ENCODE data around the gene CDR2.

Gene CDR2

DNA sequence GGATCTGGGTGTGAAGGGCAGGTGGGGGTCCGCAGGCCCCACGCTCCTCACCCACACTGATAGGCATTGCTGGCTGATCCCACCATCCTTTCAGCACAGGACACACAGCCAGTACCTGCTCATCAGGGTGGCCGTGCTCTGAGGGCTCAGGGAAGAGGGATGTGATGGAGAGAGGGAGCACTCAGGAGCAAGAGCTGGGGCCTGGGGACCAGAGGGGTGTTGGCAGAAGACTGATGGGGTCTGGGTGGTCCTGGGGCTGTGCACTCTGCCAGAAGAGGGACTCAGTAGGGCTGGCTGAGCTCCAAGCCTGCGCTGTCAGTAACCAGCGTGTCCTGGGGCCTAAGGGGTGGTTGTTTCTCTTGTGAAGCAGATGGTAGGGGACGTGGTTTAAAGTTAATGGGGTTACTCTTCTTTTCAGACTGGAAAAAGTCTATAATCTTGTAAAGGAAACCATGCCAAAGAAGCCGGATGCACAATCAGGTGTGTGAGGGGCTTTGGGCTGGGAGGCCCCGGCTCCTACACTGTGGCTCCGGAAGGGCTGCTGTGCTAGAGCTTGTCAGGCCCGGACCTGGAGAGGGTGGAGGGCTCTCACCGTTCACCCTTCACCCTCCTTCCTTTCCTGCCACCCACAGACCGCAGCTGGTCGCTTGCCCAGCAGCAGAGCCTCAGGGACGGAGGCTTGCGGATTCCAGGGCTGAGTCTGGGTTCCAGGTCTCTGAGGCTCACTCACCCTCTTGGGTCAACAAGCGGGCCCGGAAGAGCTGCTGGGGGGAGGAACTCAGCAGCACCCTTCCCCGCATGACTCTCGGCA is 49.4 kb downstream of the CDR2 start:
- DNase-seq (ENCODE audit: low read depth) = no peak

DNA sequence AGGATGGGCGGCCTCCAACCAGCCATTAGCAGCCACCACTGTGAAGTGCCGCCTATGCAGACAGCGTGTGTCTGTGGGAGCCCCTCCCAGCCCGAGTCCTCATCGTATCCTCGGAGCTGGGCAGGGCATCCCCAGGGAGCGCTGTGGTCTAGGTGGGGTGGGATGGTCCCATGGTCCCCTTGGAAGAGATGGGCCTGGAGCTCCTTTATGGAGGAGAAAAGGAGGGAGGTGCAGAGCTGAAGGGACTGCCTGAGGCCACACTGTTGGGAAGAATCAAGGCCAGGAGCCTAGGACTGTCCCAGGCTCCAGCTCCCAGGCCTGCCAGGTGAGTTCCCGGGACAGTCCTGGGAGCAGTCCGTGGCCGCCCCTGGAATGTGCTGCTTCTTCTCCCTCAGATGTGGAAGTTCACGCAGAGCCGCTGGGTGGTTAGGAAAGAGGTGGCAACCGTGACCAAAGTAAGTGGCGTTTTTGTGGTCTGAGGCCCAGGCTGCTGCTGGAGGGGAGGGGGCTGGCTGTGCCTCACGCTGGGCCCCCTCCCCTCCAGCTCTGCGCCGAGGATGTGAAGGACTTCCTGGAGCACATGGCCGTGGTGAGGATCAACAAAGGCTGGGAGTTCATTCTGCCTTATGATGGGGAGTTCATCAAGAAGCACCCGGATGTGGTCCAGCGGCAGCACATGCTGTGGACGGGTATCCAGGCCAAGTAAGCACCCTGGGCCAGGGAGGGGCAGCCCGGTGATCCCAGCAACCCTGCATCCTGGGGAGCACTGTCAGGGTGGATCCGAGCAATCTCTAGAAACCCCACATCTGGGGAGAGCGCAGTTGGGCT is 50.2 kb downstream of the CDR2 start:
- no peak for DNase-seq (ENCODE audit: low read depth)

DNA sequence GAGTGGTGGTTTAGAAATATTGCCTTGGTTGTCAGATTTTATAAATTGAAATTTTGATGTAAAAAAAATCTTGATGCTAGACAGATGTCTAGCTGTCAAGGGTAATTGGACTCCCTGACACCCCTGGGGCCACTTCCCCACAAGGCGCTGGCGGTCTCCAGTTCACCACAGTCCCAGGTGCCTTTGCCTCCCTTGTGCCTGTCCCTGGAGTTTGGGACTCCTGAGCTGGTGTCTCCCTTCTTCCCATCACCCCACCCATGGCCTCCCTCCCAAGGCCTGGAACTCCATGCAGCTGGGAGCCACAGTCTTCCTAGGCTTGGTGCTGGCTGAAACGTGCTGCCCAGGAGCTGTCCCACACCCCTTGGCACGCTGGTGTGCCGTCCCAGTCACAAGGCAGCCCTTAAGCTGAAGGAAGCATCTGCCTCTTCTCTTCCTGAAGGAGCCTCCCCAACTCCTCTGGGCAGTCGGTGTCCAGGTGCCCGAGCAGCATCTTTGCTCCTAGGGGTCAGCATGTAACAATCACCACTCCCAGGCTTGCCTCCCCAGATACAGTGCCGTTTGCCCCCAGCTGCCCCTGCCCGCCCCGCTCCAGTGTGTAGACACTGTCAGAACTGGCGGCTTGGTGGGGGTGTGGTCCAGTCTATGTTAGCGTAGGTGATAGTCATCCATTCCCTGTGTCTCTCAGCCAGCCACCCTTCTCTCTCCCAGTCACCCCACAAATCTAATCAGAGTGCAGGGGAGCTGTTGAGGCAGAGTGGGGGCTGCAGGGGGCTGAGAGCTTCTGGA is 51.1 kb downstream of the CDR2 start:
- DNase-seq (ENCODE audit: low read depth) = no peak

DNA sequence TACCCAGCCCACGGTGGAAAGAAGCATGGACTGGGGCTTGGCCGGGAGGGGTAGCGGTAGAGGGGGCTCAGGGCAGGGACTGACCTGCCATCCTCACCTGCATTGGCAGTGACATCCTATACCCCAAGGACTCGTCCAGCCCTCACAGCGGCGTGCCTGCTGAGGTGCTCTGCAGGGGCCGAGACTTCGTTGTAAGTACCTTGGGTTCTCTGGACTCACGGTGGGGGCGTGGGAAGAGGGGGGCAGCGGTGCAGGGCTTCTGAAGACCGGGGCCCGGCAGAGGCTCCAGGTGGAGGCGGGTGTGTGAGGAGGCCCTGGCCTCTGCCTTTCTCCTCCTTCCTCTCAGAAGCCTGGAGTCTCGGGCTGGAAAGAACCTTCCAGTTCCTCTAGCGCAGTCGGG is 51.7 kb downstream of the CDR2 start:
- DNase-seq (ENCODE audit: low read depth) = no peak

DNA sequence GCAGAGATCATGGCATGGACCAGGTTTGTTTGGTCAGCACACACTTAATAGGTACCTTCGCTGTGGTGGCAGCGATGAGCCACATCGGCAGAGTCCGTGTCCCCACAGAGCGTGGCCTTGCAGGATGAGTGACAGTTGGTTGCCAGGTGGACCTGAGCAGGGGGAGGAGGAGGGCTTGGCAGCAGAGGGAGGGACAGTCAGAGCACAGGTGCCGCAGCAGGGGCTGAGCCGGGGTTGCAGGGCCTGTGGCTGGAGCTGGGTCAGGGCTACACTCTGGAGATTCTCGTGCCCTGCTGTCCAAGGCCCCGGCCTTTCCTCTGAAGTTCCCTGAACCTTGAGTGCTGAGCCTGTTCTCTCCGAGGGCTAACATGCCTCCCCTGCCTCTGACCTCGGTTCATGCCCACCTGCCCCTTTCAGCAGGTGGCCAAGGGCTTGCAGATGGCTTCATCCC is 52.4 kb downstream of the CDR2 start:
- no peak for DNase-seq (ENCODE audit: low read depth)

DNA sequence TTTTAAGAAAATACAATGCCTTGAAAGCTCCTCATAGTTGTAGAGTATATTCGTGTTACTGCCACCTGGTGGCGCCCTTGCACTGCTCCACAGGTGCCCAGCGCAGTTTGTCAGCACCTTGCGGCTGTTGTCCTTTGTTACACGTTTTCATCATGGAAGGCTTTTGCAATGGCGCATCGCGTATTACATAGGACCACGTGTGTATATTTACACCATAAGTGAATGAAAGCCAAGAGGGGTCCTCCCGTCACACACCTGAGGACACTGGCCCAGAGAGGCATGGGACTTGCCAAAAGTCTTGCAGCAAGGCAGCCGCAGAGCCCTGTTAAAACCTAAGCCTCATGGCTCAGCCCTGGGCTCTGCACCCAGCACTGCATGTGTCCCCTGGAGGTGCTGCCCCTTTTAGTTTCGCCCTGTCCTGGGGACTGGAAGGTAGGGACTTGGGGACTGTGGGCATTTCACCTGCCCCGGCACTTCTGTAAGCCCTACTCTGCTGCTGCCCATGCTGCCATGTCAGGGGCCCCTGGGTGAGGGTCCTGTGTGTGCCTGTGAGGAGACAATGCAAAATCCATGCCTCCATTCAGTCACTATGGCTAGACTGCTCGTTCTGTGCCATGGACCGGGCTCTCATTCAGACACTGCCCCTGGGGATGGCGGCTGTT is 52.9 kb downstream of the CDR2 start:
- DNase-seq (ENCODE audit: low read depth) = peak; percentile 39

DNA sequence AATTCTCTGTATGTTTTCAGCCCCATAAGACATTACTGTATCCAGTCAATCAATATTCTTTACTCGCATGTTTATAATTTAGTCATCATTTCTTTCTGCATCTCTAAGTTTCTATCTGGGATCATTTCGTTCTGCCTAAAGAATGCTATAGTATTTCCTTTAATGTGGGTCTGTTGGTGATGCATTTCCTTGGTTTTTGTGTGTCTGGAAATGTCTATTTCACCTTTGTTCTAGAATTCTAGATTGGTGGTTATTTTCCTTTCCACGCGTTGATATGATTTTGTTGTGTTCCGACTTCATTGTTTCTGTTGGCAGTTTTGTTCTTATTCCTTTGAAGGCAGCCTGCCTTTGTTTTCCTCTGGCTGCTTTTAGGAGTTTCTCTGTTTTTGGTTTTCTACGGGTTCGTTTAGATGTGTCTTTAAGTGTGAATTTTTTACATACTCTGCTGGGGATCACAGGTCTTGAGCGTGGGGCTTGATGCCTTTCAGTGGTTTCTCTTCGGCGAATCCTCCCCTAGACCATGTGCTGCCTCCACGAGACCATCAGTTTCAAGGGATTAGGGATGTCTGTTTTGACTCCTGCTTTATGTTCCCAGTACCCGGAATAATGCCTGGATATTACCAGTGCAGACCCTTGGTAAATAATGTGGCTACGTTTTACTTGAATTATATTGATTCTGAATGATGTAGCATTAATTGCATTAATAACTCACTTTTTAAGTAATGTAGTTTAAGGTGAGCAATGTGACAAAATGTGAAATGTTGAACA is 53.7 kb downstream of the CDR2 start:
- no peak for DNase-seq (ENCODE audit: low read depth)

DNA sequence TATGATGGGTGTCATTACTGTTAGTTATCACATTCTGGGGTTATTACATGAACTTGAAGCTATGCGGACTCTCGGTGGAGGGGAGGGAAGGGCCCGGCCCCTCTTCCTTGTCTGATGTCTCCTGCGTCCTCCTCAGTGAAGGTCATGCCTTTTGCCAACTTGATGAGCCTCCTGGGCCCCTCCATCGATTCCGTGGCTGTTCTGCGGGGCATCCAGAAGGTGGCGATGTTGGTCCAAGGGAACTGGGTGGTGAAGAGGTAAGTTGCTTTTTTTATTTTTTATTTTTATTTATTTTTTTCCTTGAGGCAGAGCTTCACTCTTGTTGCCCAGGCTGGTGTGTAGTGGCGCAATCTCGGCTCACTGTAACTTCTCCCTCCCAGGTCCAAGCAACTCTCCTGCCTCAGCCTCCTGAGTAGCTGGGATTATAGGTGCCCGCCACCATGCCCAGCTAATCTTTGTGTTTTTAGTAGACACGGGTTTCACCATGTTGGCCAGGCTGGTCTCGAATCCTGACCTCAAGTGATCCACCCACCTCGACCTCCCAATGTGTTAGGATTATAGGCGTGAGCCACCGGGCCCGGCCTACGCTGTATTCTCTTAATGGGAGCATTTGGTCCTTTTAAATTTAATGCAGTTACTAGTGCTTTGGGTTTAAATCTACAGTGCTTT is 55.6 kb downstream of the CDR2 start:
- peak; percentile 20 for DNase-seq (ENCODE audit: low read depth)

DNA sequence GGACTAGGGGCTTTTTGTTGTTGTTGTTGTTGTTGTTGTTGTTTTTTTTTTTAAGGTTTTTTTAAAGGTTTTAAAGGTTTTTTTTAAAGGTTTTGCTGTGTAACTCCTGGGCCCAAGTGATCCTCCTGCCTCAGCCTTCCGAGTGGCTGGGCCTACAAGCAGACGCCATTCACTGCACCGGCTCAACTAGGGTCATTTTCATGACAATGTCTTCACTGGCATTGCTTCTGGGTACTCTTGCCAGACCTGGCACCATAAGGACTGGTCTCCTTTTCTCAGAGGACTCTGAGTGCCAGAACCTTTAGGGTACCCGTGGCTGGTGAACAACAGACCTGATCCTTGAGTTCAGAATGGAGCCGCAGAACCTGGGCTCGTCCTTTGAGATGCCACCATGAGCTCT is 56.8 kb downstream of the CDR2 start:
- no peak for DNase-seq (ENCODE audit: low read depth)

DNA sequence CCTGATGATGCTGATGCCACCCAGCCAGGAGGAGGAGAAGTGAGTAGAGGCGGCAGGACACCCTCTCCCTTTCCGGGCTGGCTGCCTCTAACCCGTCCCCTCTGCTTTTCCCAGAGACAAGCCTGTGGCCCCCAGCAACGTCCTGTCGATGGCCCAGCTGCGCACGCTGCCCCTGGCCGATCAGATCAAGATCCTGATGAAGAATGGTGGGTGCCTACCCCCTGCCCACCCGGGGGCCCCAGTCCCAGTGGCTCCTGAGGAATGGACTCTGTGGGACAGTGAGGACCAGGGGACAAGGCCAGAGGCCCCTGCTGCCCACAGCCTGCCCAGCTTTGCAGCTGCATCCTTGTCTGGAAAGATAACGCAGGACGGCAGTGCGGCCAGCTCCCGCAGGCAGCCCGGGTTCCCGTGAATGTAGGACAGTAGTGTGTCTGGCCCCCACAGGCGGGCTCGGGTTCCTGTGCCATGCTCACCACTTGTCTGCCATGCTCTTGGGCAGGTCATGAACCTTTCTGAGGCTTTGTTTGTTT is 57.4 kb downstream of the CDR2 start:
- no peak for DNase-seq (ENCODE audit: low read depth)

DNA sequence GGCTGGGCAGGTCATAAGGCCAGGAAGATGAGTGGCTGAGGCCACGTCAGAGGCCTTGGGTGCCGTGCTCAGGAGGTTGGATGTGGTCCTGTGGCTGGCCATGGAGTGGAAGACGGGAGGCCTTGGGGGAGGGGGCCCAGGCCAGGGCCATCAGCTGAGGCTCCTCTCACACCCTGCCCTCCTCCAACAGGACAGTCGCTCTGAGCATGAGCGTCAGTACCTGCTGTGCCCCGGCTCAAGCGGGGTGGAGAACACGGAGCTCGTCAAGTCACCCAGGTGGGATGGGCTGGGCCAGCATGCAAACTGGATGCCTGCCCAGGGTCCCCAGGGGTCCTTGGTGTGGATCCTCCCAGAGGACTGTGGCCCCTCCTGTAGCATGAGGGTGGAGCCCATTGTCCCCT is 58.0 kb downstream of the CDR2 start:
- no peak for DNase-seq (ENCODE audit: low read depth)

DNA sequence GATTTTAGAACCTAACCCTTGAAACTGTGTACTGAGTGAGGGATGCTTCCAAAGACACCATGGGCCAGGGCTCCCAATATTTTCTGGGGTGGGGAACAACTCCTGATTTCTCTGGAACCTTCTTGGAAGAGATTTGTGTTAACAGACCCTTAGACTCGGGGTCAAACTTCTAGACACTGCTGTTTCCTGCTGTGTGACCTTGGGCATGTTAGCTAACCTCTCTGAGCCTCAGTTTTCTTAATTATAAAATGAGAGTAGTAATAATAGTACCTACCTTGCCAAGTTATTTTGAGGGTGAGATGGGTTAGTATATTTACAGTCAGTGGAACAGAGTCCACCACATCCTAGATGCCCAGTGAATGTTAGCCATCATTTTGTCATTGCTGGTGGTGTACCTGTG is 58.4 kb downstream of the CDR2 start:
- DNase-seq (ENCODE audit: low read depth) = no peak

DNA sequence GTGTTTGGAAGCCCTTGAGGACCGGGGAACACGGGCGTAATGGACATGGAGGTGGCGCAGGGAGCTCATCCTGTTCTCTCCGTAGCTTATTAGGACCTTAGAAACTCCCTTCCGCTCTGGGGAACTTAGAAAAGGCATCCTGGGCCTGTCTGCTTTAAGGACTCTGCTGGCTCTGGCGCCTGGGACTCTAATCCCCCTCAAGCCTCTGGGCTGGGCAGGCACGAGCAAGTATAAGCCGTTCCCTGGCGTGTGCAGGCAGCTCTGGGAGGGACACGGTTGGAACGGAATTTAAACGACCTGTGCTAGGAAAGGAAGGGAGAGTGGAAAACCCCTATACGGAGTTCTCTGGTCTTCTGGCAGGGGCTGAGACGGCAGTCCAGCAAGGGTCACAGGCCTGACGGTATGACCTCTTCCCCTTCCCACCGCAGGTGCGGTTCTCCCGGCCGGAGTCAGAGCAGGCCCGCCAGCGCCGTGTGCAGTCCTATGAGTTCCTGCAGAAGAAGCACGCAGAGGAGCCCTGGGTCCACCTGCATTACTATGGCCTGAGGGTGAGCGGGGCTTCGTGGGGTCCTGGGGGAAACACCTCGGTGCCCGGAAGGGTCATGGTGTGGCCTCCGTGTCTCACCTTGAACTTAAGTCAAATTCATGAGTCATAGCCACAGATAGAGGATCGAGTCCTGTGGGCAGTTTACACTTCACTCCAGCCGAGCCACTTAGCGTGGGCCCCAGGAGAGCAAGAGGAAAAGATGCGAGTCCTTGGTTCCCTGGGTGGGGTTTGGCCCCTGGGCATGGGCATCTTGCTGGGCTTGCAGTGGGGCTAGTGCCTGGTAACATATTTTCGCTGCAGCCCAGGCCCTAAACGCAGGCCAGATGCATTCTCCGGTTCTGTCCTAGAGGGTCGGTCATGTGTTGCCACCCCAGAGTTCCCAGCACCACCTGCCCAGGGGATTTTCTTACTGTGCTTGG is 59.5 kb downstream of the CDR2 start:
- DNase-seq (ENCODE audit: low read depth) = no peak

DNA sequence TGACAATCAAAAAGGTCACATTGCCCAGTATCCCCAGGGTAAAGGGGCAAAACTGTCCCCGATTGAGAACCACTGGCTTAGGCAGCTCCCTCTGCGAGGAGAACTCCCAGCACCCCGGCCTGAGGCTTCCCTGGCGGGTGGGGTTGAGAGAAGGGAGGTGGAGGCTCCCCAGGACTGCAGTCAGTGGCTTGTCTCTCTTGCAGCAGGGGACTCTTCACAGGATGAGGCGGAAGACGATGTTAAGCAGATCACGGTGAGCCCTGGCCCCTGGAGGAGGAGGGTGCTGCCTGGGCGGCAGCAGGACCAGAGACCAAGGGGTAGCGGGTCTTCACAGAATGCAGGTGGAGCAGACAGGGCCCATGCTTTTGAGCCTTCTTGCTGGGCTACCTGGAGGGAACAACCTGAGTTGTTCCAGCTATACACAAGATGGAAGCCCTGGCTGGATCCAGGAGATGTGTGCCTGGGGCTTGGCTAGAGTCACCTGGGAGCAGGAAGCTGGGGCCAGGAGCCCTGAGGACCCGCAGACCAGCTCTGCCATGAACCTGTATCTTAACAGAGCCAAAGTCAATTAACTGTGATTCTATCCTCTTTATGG is 60.4 kb downstream of the CDR2 start:
- no peak for DNase-seq (ENCODE audit: low read depth)

DNA sequence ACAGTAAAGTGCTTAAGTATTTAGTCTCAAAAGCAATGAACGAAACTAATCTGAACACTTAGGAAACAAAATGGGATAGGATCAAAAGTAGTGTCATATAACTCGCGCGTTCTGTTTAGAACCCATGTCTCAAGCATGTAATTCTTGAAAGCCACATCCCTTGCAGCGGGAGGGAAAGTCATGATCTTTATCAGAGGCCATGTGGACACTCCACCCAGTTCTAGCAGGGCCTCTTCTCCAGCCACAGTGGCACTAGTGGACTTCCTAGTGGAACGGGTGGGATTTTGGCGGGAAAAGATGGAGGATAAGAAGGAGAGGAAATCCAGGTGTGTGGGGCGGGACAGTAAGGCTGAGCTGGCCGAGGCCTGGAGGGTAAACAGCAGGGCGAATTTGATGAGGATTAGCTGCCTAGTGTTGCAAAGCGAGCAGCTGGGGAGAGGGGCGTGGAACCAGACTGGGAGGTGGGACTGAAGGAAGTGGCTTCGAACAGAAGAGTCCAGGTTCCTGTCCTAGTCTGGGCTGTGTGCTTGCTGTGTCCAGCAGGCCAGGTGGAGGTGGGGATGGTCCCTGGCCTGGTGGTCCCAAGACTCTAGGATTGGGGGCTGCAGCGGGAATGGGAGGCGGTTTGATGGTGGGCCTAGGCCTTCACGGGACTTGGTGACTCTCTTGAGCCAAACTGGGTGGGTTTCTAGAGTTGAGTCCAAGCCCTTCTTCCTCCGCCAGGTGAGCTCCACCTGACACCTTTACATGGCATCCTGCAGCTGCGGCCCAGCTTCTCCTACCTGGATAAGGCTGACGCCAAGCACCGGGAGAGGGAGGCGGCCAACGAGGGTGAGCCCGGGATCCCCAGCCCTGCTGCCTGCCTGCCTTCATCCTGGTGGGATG is 61.3 kb downstream of the CDR2 start:
- no peak for DNase-seq (ENCODE audit: low read depth)

DNA sequence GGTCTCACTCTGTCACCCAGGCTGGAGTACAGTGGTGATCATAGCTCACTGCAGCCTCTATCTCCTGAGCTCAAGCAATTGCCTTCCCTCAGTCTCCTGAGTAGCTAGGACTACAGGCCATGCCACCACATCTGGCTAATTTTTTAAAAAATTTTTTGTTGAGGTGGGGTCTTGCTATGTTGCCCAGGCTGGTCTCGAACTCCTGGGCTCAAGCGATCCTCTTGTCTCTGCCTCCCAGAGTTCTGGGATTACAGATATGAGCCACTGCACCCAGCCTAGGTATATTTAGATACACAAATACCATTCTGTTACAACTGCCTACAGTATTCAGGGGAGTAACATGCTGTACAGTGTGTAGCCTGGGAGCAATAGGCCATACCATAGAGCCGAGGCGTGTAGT is 62.9 kb downstream of the CDR2 start:
- DNase-seq (ENCODE audit: low read depth) = no peak

DNA sequence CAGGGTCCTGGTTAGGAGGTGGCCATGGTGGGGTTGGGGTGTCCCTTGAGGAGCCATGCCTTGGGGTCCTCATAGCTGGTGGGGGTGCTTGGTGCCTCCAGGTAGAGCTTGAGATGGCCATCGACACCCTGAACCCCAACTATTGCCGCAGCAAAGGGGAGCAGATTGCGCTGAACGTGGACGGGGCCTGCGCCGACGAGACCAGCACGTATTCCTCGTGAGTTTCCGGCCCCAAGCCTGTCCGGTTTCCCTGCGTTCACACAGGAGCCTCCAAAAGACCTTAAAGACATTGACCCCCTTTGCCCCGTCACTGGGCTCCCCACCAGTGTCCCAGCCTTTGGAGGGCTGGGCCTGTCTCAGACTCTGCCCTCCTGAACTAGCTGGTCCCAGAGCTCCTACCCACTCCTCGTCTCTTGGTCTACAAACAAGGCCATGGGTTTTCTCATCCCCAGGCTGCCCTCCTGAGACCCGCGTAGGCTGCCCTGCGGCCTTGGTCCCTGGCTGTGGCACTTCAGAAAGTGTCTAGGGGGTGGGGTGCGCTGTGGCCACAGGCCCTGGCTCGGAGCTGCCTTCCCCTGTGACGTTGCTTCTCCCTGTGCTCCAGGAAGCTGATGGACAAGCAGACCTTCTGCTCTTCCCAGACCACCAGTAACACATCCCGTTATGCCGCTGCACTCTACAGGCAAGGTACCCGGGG is 65.4 kb downstream of the CDR2 start:
- DNase-seq (ENCODE audit: low read depth) = no peak

Measured in stimulated activated CD8-positive, alpha-beta memory T cell treated with anti-CD3 and anti-CD28 coated beads, Interleukin-4, amount 100 ng/mL, for 24 hours (primary cell).